CD4-positive, alpha-beta T cell treated with Interleukin-6 for 4 hours (primary cell): ENCODE measurements around the gene HSD17B14.
"Not testable (repeated sequence)": the region's sequence is repeated elsewhere in the genome, so short reads cannot be mapped to it uniquely, and the experiment has no call there.

Experiments used
- DNase-seq: peaks from one replicate; pipeline ENCODE4 v3.0.0-alpha.2; 2020; ENCODE audit warnings: mixed read lengths

The HSD17B14 gene

GRCh38 chr19:48796298-48797083 is 39.8 kb downstream of the HSD17B14 start:
- DNase-seq, result no peak

- no peak for DNase-seq
These were observed 40.6 kb downstream of the HSD17B14 start for GRCh38 chr19:48795685-48796070.

- peak; percentile 88 for DNase-seq
These were observed 41.1 kb downstream of the HSD17B14 start for GRCh38 chr19:48795055-48795684.

GRCh38 chr19:48794291-48794690 is 42.0 kb downstream of the HSD17B14 start:
- DNase-seq, result no peak

DNA sequence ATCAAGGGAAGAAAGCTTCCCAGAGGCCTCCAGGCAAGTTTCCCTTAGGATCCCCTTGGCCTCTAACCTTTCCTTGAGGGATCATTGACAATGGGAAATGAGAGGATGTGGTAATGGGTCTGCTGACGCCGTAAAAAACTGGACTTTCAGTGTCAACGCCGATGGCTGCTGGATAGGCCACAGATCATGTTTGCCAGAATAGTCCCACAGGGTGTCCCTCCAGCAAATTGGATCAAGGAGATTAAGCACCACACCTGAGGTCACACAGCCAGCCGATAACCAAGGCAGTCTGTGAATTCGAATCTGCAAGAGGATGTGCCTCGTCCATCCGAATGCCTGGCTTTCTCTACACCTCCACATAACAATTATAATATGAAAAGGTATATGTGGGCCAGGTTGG is 43.0 kb downstream of the HSD17B14 start:
- no peak for DNase-seq

DNA sequence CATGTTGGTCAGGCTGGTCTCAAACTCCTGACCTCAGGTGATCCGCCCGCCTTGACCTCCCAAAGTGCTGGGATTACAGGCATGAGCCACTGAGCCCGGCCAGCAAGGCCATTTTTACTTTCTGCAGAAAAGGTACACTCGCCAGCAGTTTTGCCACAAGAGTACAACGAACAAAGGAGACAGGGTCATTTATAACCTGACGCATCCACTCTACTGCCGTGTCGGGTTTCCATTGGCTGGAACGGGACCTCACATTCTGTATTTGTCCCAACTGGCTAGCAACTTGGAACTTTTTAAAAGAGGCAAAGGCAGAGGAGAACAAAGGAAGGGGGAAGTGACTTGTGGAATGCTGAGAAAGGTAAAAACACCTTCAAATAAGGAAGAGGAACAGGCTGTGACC is 49.0 kb downstream of the HSD17B14 start:
- not testable (repeated sequence) for DNase-seq

GRCh38 chr19:48786422-48786821 is 49.9 kb downstream of the HSD17B14 start:
- DNase-seq, result not testable (repeated sequence)

DNA sequence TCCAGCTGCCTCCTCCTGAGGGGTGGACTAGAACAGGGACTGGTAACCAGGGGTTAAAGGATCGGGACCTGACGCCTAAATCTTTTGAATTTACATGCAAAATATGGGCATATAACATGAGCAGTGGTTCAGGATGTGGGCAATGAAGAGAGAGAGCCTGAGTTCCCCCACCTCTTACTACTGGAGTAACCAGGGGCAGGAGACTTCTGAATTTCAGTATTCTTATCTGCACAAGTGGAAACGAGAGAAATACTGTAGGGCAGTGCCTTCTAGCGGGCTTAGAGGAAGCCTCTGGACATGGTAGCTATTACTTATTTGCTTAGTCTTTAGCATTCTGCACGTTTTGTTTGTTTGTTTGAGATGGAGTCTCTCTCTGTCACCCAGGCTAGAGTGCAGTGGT is 51.8 kb downstream of the HSD17B14 start:
- DNase-seq, result no peak

DNA sequence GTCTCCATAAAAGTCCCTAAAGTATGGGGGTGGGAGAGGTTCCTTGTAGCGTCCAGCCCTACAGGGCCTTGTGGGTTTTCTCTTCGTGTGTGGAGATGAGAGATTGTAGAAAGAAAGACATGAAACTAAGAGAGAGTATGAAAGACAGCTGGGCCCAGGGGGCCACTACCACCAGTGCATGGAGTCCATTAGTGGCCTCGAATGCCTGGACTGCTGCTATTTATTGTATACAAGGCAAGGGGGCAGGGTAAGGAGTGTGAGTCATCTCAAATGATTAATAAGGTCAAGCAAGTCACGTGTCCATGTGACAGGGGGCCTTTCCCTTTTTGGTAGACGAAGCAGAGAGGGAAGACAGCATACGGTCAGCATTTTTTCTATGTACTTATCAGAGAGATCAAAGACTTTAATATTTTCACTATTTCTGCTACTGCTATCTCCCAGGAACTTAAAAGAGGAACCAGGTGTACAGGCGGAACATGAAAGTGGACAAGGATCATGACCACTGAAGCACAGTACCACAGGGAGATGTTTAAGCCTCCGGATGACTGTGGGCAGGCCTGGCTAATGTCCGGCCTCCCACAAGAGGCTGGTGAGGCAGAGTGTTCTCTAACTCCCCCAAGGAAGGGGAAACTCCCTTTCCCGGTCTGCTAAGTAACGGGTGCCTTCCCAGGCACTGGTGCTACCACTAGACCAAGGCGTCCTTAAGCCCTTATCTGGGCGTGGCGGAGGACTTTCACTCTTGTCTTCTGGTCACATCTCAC is 55.5 kb downstream of the HSD17B14 start:
- no peak for DNase-seq

DNA sequence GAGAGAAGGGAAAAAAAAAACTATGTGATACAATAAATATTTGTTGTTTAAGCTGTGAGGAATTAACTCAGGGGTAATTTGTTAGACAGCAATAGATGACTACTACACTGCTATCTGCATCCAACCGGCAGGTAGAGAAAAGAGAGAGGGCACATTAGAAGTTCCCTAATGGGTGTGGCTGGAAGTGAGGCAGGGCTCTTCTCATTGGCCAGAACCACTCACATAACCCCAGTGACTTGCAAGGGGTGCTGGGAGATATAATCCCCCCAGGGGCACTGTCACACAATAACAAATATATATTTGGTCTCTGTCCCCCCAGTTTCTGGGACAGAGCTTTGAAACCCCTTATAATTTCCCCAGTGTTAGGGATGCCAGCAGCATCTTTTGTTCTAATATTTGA is 56.7 kb downstream of the HSD17B14 start:
- DNase-seq, result no peak

GRCh38 chr19:48777720-48778119 is 58.6 kb downstream of the HSD17B14 start:
- DNase-seq, result no peak

DNA sequence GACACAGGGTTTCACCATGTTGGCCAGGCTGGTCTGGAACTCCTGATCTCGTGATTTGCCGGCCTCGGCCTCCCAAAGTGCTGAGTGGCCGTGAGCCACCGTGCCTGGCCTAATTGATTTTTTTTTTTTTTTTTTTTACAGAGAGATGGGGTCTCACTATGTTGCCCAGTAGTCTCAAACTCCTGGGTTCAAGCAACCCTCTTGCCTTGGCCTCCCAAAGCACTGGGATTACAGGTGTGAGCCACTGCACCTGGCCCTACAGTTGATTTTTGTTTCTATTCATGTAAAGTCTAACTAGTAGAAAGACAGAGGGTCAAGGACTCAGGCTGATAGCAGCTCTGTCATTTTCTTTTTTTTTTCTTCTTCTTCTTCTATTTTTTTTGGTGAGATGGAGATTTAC is 59.2 kb downstream of the HSD17B14 start:
- DNase-seq, result no peak

DNA sequence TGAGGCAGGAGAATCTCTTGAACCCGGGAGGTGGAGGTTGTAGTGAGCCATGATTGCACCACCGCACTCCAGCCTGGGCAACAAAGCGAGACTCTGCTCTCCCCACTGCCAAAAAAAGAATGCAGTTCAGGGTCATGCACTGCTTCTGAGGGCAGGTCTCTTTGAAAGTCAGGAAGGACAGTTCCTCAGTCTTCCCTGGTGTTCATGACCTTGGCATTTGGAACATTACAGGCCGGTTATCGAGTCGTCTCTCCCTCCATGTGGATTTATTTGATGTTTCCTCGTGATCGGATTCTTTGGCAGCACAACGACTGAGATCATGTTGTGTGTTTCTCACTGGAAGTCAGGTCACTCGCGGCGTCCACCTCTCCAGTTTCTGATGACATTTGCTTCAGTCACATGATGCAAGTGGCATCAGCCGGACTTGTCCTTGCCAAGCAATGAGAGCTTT is 63.8 kb downstream of the HSD17B14 start:
- no peak for DNase-seq

- no peak for DNase-seq
These were observed 65.4 kb downstream of the HSD17B14 start for GRCh38 chr19:48770734-48771472.

- no peak for DNase-seq
These were observed 66.0 kb downstream of the HSD17B14 start for GRCh38 chr19:48770266-48770665.

GRCh38 chr19:48768994-48769713 is 67.1 kb downstream of the HSD17B14 start:
- no peak for DNase-seq

DNA sequence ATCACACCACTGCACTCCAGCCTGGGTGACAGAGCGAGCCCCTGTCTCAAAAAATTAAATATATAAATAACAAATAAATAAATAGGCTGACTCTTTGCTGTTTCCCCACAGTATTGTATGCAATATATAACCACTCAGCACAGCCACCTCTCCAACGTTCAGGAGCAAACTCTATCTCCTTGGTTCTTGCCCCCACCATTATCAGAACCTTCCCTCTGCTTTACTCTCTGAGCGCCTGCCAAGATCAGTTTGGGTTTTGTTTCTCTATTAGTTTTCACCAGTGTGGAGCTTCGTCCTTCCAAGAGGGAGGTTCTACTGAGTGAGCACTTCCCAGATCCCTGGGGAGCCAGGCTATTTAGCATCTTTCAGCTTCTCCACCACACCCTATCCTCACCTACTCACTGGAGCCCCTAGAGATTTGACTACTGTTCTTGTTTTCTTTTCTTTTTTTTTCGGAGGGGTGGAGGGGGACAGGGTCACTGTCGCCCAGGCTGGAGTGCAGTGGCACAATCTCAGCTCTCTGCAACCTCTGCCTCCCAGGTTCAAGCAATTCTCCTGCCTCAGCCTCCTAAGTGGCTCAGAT is 68.0 kb downstream of the HSD17B14 start:
- DNase-seq, result not testable (repeated sequence)

GRCh38 chr19:48765816-48766215 is 70.5 kb downstream of the HSD17B14 start:
- DNase-seq, result not testable (repeated sequence)
